Endothelial cell of umbilical vein (primary cell): ENCODE measurements around the gene ERMAP. TPM values are rescaled to one million over a fixed set of nuclear protein-coding genes. Genes with fewer than 3 reads are reported as not detected.

Source experiments
- BruUV-seq: library from RNA; stranded (reverse); fragments of 400-500 nt; replicated peaks from 2 replicates; lab custom pipeline; 2021; lab: Mats Ljungman, UMichigan
- CTCF ChIA-PET: fragments of 300-600, 350-600 bp; sonication (Branson Sonifier 250); formaldehyde crosslinking; loops from one replicate; lab custom pipeline; 2021; ENCODE audit warnings: antibody characterized with exemption, inconsistent platforms; lab: Charles Lee
- POLR2A ChIA-PET: fragments of 300-600, 350-600 bp; sonication (Branson Sonifier 250); formaldehyde crosslinking; loops from one replicate; lab custom pipeline; 2021; ENCODE audit warnings: antibody characterized with exemption, inconsistent platforms; lab: Charles Lee
- DNase-seq: peaks from one replicate; pipeline ENCODE4 v3.0.0-alpha.2; 2011; ENCODE audit warnings: low read depth, low spot score
- FAIRE-seq: peaks from 2 replicates; lab custom pipeline; 2011; peaks lifted over from hg19 to GRCh38; lab: Jason Lieb, UNC
- H2AFZ ChIP-seq: 2 replicates; pipeline ENCODE4 v1.6.0; 2012; ENCODE audit warnings: low read depth, low read length, control low read depth, inconsistent platforms
- H3K27ac ChIP-seq: 2 replicates; pipeline ENCODE4 v1.5.1; 2011; ENCODE audit warnings: low read depth, mild to moderate bottlenecking, control low read depth, low read length, moderate library complexity; ENCODE audit not compliant: insufficient read depth
- H3K27me3 ChIP-seq, 2 experiments: 2 replicates each; pipeline versions ENCODE4 v1.6.0 to v1.6.1; 2011; ENCODE audit warnings: low read length in 2 of 2, mixed read lengths in 1 of 2; ENCODE audit not compliant: control insufficient read depth in 2 of 2, insufficient read depth in 2 of 2
- H3K36me3 ChIP-seq, 2 experiments: 2 replicates in 1 of 2; 3 replicates in 1 of 2; pipeline ENCODE4 v1.5.1; 2011; ENCODE audit warnings: low read length in 2 of 2, mild to moderate bottlenecking in 1 of 2, moderate library complexity in 1 of 2; ENCODE audit not compliant: control insufficient read depth in 2 of 2, insufficient read depth in 2 of 2; ENCODE audit errors: extremely low read depth in 1 of 2
- H3K4me1 ChIP-seq: 3 replicates; pipeline ENCODE4 v1.5.1; 2011; ENCODE audit warnings: mild to moderate bottlenecking, low read length; ENCODE audit not compliant: control insufficient read depth, insufficient read depth; ENCODE audit errors: extremely low read depth
- H3K4me2 ChIP-seq: 2 replicates; pipeline ENCODE4 v1.6.1; 2011; ENCODE audit warnings: low read length, control low read depth, mixed read lengths; ENCODE audit not compliant: insufficient read depth
- H3K4me3 ChIP-seq, 3 experiments: fragments of 200-600 bp in 1 of 3; sonication (generic), shearing (Covaris generic) in 1 of 3; replicated peaks in 1 of 3; 2 replicates each; pipeline ENCODE4 v1.5.1; 2011 to 2016; ENCODE audit warnings: control low read depth in 3 of 3, low read length in 3 of 3, mild to moderate bottlenecking in 2 of 3, inconsistent platforms in 1 of 3, low read depth in 1 of 3, moderate library complexity in 1 of 3; ENCODE audit not compliant: insufficient read depth in 1 of 3
- H3K79me2 ChIP-seq: 2 replicates; pipeline ENCODE4 v1.6.0; 2012; ENCODE audit warnings: low read length, inconsistent platforms; ENCODE audit not compliant: control insufficient read depth, insufficient read depth
- H3K9ac ChIP-seq: replicated peaks from 2 replicates; pipeline ENCODE3; 2011; ENCODE audit warnings: low read length, control low read depth; ENCODE audit not compliant: insufficient read depth; ENCODE audit errors: extremely low read depth
- H3K9me1 ChIP-seq: replicated peaks from 3 replicates; pipeline ENCODE4 v1.6.0; 2011; ENCODE audit warnings: mild to moderate bottlenecking, low read length; ENCODE audit not compliant: control insufficient read depth, insufficient read depth; ENCODE audit errors: extremely low read depth
- H3K9me3 ChIP-seq: replicated peaks from 2 replicates; pipeline ENCODE4 v1.5.1; 2012; ENCODE audit warnings: low read length, inconsistent platforms; ENCODE audit not compliant: control insufficient read depth, insufficient read depth
- H4K20me1 ChIP-seq: replicated peaks from 2 replicates; pipeline ENCODE3; 2011; ENCODE audit warnings: mild to moderate bottlenecking, low read length; ENCODE audit not compliant: control insufficient read depth, insufficient read depth; ENCODE audit errors: extremely low read depth
- FOS ChIP-seq: IDR thresholded peaks from 2 replicates; pipeline ENCODE4 v1.6.1; 2011; ENCODE audit warnings: mild to moderate bottlenecking, low read length, moderate library complexity, borderline replicate concordance; ENCODE audit not compliant: insufficient read depth
- GATA2 ChIP-seq: IDR thresholded peaks from 2 replicates; pipeline ENCODE4 v1.7.0; 2011; ENCODE audit warnings: low read depth, mild to moderate bottlenecking, moderate library complexity, mixed read lengths, low read length; ENCODE audit not compliant: insufficient read length, insufficient read depth
- JUN ChIP-seq: IDR thresholded peaks from 2 replicates; pipeline ENCODE4 v1.6.1; 2011; ENCODE audit warnings: borderline replicate concordance, low read depth; ENCODE audit not compliant: insufficient read length, insufficient read depth
- MYC ChIP-seq: IDR thresholded peaks from one replicate; pipeline ENCODE4 v1.6.1; 2011; ENCODE audit warnings: mild to moderate bottlenecking, low read depth, low read length
- POLR2AphosphoS5 ChIP-seq: IDR thresholded peaks from 2 replicates; pipeline ENCODE4 v1.6.1; 2012; ENCODE audit warnings: low read depth, mild to moderate bottlenecking, control low read depth, low read length, moderate library complexity; ENCODE audit not compliant: insufficient read depth
- dilution Hi-C: fragments of 300-500 bp; cut with MboI; formaldehyde crosslinking; loops from one replicate; pipeline ENCODE4 v1.15.0; 2019; ENCODE audit warnings: low sequenced_read_pairs; ENCODE audit not compliant: extremely low pct_ligation_motif_present
- intact Hi-C: fragments of 100-400 bp; cut with micrococcal nuclease; formaldehyde crosslinking; loops from one replicate; pipeline ENCODE4 v1.10.0; 2022
- polyA plus RNA-seq, 4 experiments: library from polyadenylated mRNA; depleted of rRNA in 3 of 4; stranded (reverse) in 3 of 4; unstranded in 1 of 4; fragments of >200 nt; gene quantifications; 2 replicates each; pipeline versions ENCODE4 v1.2.1 to v1.2.3, GENCODE V29; 2011 to 2012; ENCODE audit warnings: missing spikeins in 1 of 4
- total RNA-seq: library from RNA; stranded (reverse); gene quantifications from 2 replicates; pipeline ENCODE4 v1.2.3, GENCODE V29; 2021
- TF ChIP-seq, protein P1 (sequence below): IDR thresholded peaks from 2 replicates; pipeline ENCODE4 v1.6.1; 2011; ENCODE audit not compliant: insufficient read depth, insufficient read length
- TF ChIP-seq, protein P2 (sequence below), 2 donors: IDR thresholded peaks; 1 replicate in 1 of 2; 2 replicates in 1 of 2; pipeline ENCODE4 v1.5.1; 2011; ENCODE audit warnings: low read length in 2 of 2, mild to moderate bottlenecking in 2 of 2, moderate library complexity in 2 of 2, control low read depth in 1 of 2, inconsistent platforms in 1 of 2, low read depth in 1 of 2; ENCODE audit not compliant: insufficient read depth in 1 of 2; ENCODE audit errors: extremely low read depth in 1 of 2

The ERMAP gene
- total and polyA plus RNA-seq, 2 donors (not counting 3 experiments of a cell fraction or from before 2014, with no cell fraction given), result 7.8 to 8.6 TPM

DNA sequence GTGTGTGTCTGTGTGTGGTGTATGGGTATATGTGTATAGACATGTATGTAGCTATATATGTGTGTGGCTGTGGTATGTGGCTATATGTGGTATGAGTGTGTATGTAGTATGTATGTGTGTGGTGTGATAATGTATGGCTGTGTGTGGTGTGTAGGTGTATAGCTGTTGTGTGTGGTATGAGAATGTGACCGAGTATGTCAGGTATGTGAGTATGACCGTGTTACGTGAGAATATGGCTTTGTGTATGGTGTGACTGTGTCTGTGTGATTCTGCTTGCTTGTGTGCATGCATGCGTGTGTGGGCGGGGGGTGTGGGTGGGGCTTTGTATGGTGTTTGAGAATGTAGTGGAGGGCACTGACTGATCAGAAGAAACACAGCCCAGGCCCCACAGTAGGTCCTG lies 33.0 kb downstream of the ERMAP start:
- FAIRE-seq, result no peak

DNA sequence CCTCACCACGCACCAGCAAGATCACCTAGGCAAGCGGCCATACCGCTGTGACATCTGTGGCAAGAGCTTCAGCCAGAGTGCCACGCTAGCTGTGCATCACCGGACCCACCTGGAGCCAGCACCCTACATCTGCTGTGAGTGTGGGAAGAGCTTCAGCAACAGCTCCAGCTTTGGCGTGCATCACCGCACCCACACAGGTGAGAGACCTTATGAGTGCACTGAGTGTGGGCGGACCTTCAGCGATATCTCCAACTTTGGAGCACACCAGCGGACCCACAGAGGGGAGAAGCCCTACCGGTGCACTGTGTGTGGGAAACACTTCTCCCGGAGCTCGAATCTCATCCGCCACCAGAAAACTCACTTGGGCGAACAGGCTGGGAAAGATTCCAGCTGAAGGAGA lies 34.5 kb downstream of the ERMAP start:
- Histone ChIP-seq H3K4me3 (no peak overlapping the region), H3K4me2 (no peak overlapping the region), H3K36me3 (peaks cover 0 to 17% of the 10 kb centered on the region in 2 experiments), H3K4me1 (peaks cover 6% of the 10 kb centered on the region), H4K20me1 (no peaks in the 10 kb centered on the region), H3K79me2 (peaks cover 5% of the 10 kb centered on the region), H3K9ac (no peak overlapping the region), H3K9me1 (no peaks in the 10 kb centered on the region), H3K9me3 (no peaks in the 10 kb centered on the region), H3K27ac (no peak overlapping the region), H3K27me3 (no peaks in the 10 kb centered on the region), H2AFZ (no peak overlapping the region)
- no peak for DNase-seq
- TF ChIP-seq, protein P1, sequence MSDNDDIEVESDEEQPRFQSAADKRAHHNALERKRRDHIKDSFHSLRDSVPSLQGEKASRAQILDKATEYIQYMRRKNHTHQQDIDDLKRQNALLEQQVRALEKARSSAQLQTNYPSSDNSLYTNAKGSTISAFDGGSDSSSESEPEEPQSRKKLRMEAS, result no peak
- TF ChIP-seq MYC, result no peak
- TF ChIP-seq POLR2AphosphoS5, result no peak
- TF ChIP-seq GATA2, result no peak
- TF ChIP-seq, protein P2, sequence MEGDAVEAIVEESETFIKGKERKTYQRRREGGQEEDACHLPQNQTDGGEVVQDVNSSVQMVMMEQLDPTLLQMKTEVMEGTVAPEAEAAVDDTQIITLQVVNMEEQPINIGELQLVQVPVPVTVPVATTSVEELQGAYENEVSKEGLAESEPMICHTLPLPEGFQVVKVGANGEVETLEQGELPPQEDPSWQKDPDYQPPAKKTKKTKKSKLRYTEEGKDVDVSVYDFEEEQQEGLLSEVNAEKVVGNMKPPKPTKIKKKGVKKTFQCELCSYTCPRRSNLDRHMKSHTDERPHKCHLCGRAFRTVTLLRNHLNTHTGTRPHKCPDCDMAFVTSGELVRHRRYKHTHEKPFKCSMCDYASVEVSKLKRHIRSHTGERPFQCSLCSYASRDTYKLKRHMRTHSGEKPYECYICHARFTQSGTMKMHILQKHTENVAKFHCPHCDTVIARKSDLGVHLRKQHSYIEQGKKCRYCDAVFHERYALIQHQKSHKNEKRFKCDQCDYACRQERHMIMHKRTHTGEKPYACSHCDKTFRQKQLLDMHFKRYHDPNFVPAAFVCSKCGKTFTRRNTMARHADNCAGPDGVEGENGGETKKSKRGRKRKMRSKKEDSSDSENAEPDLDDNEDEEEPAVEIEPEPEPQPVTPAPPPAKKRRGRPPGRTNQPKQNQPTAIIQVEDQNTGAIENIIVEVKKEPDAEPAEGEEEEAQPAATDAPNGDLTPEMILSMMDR (IDR thresholded peaks at IDR 0.05; ENCODE audit: extremely low read depth in 1 of 2, insufficient read depth in 1 of 2, low read depth in 1 of 2, low read length in 2 of 2), result no peak
- TF ChIP-seq JUN, result no peak
- no peak for TF ChIP-seq FOS
- dilution Hi-C loops (no loop called here), intact Hi-C loops (no loop called here)
- BruUV-seq, result no TSS peak
- CTCF ChIA-PET, result no interaction called here
- no peak for FAIRE-seq
- POLR2A ChIA-PET, result no interaction called here

More for the DNA sequence above, 33.0 kb downstream of the ERMAP start:
- H3K4me3 ChIP-seq, result no peak overlapping the region
- H3K9me3 ChIP-seq, result no peaks in the 10 kb centered on the region
- CTCF ChIA-PET, result interaction anchor here (2.3 kb wide), 1 partner anchor 71 kb away, joined by 8 read pairs; no protein-coding TSS in a partner anchor
- no peaks in the 10 kb centered on the region for H3K9me1 ChIP-seq
- TF ChIP-seq GATA2, result no peak
- no peak for TF ChIP-seq MYC
- no TSS peak for BruUV-seq
- H3K27me3 ChIP-seq, result no peaks in the 10 kb centered on the region
- peaks cover 12% of the 10 kb centered on the region for H3K4me1 ChIP-seq
- H2AFZ ChIP-seq, result no peak overlapping the region
- no peak overlapping the region for H3K4me2 ChIP-seq
- intact Hi-C loops, result no loop called here
- peaks cover 0 to 17% of the 10 kb centered on the region in 2 experiments for H3K36me3 ChIP-seq
- no peak overlapping the region for H3K27ac ChIP-seq
- dilution Hi-C loops, result no loop called here
- no peaks in the 10 kb centered on the region for H4K20me1 ChIP-seq
- no peak for DNase-seq
- H3K79me2 ChIP-seq, result peaks cover 5% of the 10 kb centered on the region
- POLR2A ChIA-PET, result no interaction called here
- no peak overlapping the region for H3K9ac ChIP-seq
